Measurements from ENCODE around the gene SDK1.

Gene SDK1

DNA sequence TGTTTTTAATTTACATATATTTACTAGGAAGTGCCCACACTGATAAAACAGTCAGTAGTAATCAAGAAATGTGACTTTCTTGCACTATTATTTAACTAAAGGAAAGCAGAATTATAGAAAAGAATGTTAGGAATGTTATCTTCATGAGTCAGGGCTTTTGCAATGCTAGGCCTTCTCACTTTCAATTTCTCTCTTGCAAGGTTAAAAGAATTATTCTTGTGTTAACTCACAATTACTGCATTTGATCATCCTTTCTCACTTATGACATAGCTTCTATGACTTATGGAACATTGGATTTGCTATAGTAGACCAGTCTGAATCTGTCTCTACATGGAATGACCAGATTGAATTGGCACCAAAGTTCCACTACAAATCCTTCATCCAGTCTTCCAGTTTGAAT, 192.4 kb downstream of the SDK1 start:
- Histone ChIP-seq H2AFZ (ENCODE audit: low read depth, low read length) (no peak overlapping the region), H3K27ac (ENCODE audit: low read length) (no peak overlapping the region), H3K27me3 (ENCODE audit: insufficient read depth, low read length, poor library complexity) (peaks cover 7% of the 10 kb centered on the region), H3K36me3 (ENCODE audit: insufficient read depth, low read length) (no peaks in the 10 kb centered on the region), H4K20me1 (ENCODE audit: insufficient read depth, low read length) (no peaks in the 10 kb centered on the region), H3K79me2 (ENCODE audit: insufficient read depth, low read length) (no peaks in the 10 kb centered on the region), H3K4me2 (ENCODE audit: insufficient read depth, low read length) (no peak overlapping the region), H3K9me3 (ENCODE audit: insufficient read depth, low read length, severe bottlenecking) (no peaks in the 10 kb centered on the region), H3K4me1 (ENCODE audit: insufficient read depth, low read length) (no peaks in the 10 kb centered on the region), H3K4me3 (ENCODE audit: low read depth in 1 of 2, low read length in 2 of 2) (no peak overlapping the region), H3K9ac (ENCODE audit: low read depth, low read length) (no peak overlapping the region)
- no peak for TF ChIP-seq EZH2 (IDR thresholded peaks at IDR 0.05; ENCODE audit: borderline replicate concordance, low read depth, low read length, severe bottlenecking)
- TF ChIP-seq, protein P1, sequence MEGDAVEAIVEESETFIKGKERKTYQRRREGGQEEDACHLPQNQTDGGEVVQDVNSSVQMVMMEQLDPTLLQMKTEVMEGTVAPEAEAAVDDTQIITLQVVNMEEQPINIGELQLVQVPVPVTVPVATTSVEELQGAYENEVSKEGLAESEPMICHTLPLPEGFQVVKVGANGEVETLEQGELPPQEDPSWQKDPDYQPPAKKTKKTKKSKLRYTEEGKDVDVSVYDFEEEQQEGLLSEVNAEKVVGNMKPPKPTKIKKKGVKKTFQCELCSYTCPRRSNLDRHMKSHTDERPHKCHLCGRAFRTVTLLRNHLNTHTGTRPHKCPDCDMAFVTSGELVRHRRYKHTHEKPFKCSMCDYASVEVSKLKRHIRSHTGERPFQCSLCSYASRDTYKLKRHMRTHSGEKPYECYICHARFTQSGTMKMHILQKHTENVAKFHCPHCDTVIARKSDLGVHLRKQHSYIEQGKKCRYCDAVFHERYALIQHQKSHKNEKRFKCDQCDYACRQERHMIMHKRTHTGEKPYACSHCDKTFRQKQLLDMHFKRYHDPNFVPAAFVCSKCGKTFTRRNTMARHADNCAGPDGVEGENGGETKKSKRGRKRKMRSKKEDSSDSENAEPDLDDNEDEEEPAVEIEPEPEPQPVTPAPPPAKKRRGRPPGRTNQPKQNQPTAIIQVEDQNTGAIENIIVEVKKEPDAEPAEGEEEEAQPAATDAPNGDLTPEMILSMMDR (IDR thresholded peaks at IDR 0.05; ENCODE audit: borderline replicate concordance, extremely low read depth, low read length, poor library complexity, severe bottlenecking), result no peak
- no peak for DNase-seq
- no peak for ATAC-seq (ENCODE audit: insufficient read depth, low read depth)

DNA sequence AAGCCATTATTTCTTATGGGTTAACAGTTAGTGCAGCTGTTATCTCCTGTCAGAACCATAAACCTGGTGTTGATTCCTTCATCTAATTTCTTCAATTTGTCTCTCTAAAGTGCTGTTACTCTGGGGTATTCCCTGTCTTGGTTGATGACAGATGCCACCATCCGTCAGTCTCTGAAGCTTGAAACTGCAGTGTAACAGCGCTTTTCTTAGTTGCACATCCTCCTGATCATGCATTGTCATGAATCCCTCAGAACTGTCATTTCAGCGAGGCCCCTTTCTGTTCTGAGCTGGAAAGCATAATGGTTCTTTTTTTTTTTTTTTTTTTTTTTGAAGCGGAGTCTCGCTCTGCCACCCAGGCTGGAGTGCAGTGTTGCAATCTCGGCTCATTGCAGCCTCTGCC, 193.9 kb downstream of the SDK1 start:
- Histone ChIP-seq H3K36me3 (ENCODE audit: insufficient read depth, low read length) (no peaks in the 10 kb centered on the region), H3K79me2 (ENCODE audit: insufficient read depth, low read length) (no peaks in the 10 kb centered on the region)
- ATAC-seq (ENCODE audit: insufficient read depth, low read depth), result no peak

DNA sequence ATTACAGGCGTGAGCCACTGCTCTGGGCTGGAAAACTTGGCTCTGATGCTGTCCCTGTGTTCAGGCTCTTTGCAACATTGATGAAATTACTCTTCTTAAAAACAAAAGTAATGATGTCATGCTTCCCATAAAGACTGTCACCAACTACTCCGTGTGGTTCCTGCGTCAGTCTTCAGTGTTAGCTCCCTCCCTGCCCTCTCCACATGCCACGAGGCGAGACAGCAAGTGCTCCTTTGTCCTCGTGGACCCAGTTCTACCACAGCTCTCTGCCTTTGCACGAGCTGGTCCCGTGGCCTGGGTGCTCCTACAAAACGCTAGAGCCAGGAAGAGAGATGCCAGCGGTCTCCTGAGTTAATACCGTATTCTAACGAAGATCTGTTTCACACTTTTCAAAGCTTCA, 194.5 kb downstream of the SDK1 start:
- H3K9me3 ChIP-seq (ENCODE audit: insufficient read depth, low read length, severe bottlenecking), result peaks cover 4% of the 10 kb centered on the region
- no peak overlapping the region for H3K27ac ChIP-seq (ENCODE audit: low read length)
- TF ChIP-seq EZH2 (IDR thresholded peaks at IDR 0.05; ENCODE audit: borderline replicate concordance, low read depth, low read length, severe bottlenecking), result no peak
- TF ChIP-seq, protein P1 (IDR thresholded peaks at IDR 0.05; ENCODE audit: borderline replicate concordance, extremely low read depth, low read length, poor library complexity, severe bottlenecking), result no peak

More for the DNA sequence above, 193.9 kb downstream of the SDK1 start:
- Histone ChIP-seq H3K4me2 (ENCODE audit: insufficient read depth, low read length) (no peak overlapping the region), H3K4me3 (ENCODE audit: low read depth in 1 of 2, low read length in 2 of 2) (no peak overlapping the region), H3K4me1 (ENCODE audit: insufficient read depth, low read length) (no peaks in the 10 kb centered on the region), H2AFZ (ENCODE audit: low read depth, low read length) (no peak overlapping the region), H3K27me3 (ENCODE audit: insufficient read depth, low read length, poor library complexity) (peaks cover 7% of the 10 kb centered on the region), H3K9me3 (ENCODE audit: insufficient read depth, low read length, severe bottlenecking) (no peaks in the 10 kb centered on the region), H3K9ac (ENCODE audit: low read depth, low read length) (no peak overlapping the region), H3K27ac (ENCODE audit: low read length) (no peak overlapping the region), H4K20me1 (ENCODE audit: insufficient read depth, low read length) (no peaks in the 10 kb centered on the region)
- DNase-seq, result no peak
- TF ChIP-seq EZH2 (IDR thresholded peaks at IDR 0.05; ENCODE audit: borderline replicate concordance, low read depth, low read length, severe bottlenecking), result no peak

GRCh38 chr7:3495954-3496353, 194.9 kb downstream of the SDK1 start:
- no peak overlapping the region for H2AFZ ChIP-seq (ENCODE audit: low read depth, low read length)
- TF ChIP-seq, protein P1 (IDR thresholded peaks at IDR 0.05; ENCODE audit: borderline replicate concordance, extremely low read depth, low read length, poor library complexity, severe bottlenecking), result no peak
- TF ChIP-seq EZH2 (IDR thresholded peaks at IDR 0.05; ENCODE audit: borderline replicate concordance, low read depth, low read length, severe bottlenecking), result no peak
- DNase-seq (no peak), ATAC-seq (ENCODE audit: insufficient read depth, low read depth) (no peak)
- H3K4me1 ChIP-seq (ENCODE audit: insufficient read depth, low read length), result no peaks in the 10 kb centered on the region
- H3K4me2 ChIP-seq (ENCODE audit: insufficient read depth, low read length), result no peak overlapping the region
- H3K27me3 ChIP-seq (ENCODE audit: insufficient read depth, low read length, poor library complexity), result peaks cover 7% of the 10 kb centered on the region
- no peaks in the 10 kb centered on the region for H3K79me2 ChIP-seq (ENCODE audit: insufficient read depth, low read length)
- H3K9ac ChIP-seq (ENCODE audit: low read depth, low read length), result no peak overlapping the region
- H3K36me3 ChIP-seq (ENCODE audit: insufficient read depth, low read length), result no peaks in the 10 kb centered on the region
- H4K20me1 ChIP-seq (ENCODE audit: insufficient read depth, low read length), result no peaks in the 10 kb centered on the region
- no peak overlapping the region for H3K27ac ChIP-seq (ENCODE audit: low read length)
- H3K4me3 ChIP-seq (ENCODE audit: low read depth in 1 of 2, low read length in 2 of 2), result no peak overlapping the region
- H3K9me3 ChIP-seq (ENCODE audit: insufficient read depth, low read length, severe bottlenecking), result peaks cover 4% of the 10 kb centered on the region

More for the DNA sequence above, 194.5 kb downstream of the SDK1 start:
- ATAC-seq (ENCODE audit: insufficient read depth, low read depth), result no peak
- Histone ChIP-seq H3K4me1 (ENCODE audit: insufficient read depth, low read length) (no peaks in the 10 kb centered on the region), H2AFZ (ENCODE audit: low read depth, low read length) (no peak overlapping the region), H3K79me2 (ENCODE audit: insufficient read depth, low read length) (no peaks in the 10 kb centered on the region), H3K4me2 (ENCODE audit: insufficient read depth, low read length) (no peak overlapping the region), H3K4me3 (ENCODE audit: low read depth in 1 of 2, low read length in 2 of 2) (no peak overlapping the region), H4K20me1 (ENCODE audit: insufficient read depth, low read length) (no peaks in the 10 kb centered on the region), H3K27me3 (ENCODE audit: insufficient read depth, low read length, poor library complexity) (peaks cover 7% of the 10 kb centered on the region), H3K36me3 (ENCODE audit: insufficient read depth, low read length) (no peaks in the 10 kb centered on the region), H3K9ac (ENCODE audit: low read depth, low read length) (no peak overlapping the region)
- no peak for DNase-seq
